ENCODE data around the gene OR1L4.

Gene OR1L4

GRCh38 chr9:122723690-122724089 is at the start of gene OR1L4:
TSS of gene OR1L4 (plus strand) at chr9:122723990. CDS start at chr9:122723990, 0 bp downstream.
- no peak for DNase-seq

- no peak for DNase-seq
Observed at GRCh38 chr9:122684851-122685250, 38.9 kb upstream of the OR1L4 start.

GRCh38 chr9:122695696-122696095 is 28.1 kb upstream of the OR1L4 start:
- DNase-seq, result no peak

- DNase-seq, result no peak
Observed at GRCh38 chr9:122718038-122718437, 5.8 kb upstream of the OR1L4 start.

GRCh38 chr9:122719218-122719617 is 4.6 kb upstream of the OR1L4 start:
- DNase-seq, result no peak

- no peak for DNase-seq
Observed at GRCh38 chr9:122742003-122742402, 18.2 kb downstream of the OR1L4 start, which contains the start of gene OR1L6. TSS of gene OR1L6 (plus strand) at chr9:122742303. CDS start at chr9:122749848, 7,545 bp downstream.

- no peak for DNase-seq
Observed at GRCh38 chr9:122754825-122755224, 31.0 kb downstream of the OR1L4 start.

GRCh38 chr9:122767817-122768216 is 44.0 kb downstream of the OR1L4 start:
- no peak for DNase-seq

All from hematopoietic multipotent progenitor cell treated with erythropoietin and hydrocortisone succinate and interleukin-3 and kit ligand, for 8 days (in vitro differentiated cells).